Suprapubic skin (tissue), 4 donors: ENCODE measurements around the gene TRNP1.

Source experiments
- EP300 ChIP-seq: sonication (generic); formaldehyde crosslinking; IDR thresholded peaks from one replicate; pipeline ENCODE4 v1.6.1; 2017; ENCODE audit warnings: antibody characterized with exemption
- POLR2A ChIP-seq, 2 donors: fragments of 450-650 bp; IDR thresholded peaks; one replicate each; pipeline ENCODE4 v1.6.1; 2017; ENCODE audit warnings: antibody characterized with exemption in 2 of 2, mild to moderate bottlenecking in 2 of 2, moderate library complexity in 2 of 2
- POLR2AphosphoS5 ChIP-seq, 3 donors: sonication (generic); formaldehyde crosslinking; IDR thresholded peaks; one replicate each; pipeline ENCODE4 v1.6.1; 2017; ENCODE audit warnings: antibody characterized with exemption in 3 of 3
- TF ChIP-seq, protein P1 (sequence below), 2 donors: fragments of 200-600 bp in 1 of 2; fragments of 450-650 bp in 1 of 2; sonication (generic) in 1 of 2; IDR thresholded peaks; one replicate each; pipeline ENCODE4 v1.5.1; 2016 to 2019; ENCODE audit warnings: antibody characterized with exemption in 2 of 2, mild to moderate bottlenecking in 1 of 2, moderate library complexity in 1 of 2

DNA sequence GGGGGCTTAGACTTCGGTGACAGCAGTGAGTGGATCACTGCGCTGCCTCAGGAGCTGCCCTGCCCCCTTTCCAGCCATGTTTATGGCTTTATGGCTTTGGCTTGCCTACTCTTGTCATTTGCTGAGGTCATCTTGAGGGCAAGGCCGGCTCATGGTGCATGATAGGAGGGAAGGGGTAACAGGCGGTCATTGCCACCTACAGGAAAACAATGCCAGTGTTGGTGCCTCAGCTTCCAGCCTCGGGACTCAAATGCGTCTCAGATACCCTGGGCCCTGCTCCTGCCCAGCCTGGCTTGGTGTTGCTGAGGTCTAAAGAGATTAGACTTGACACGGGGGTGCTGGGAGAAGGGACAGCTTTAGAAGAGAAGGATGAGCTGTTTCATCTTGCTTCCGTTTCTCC lies 47.8 kb upstream of the TRNP1 start:
- TF ChIP-seq EP300 = no peak
- TF ChIP-seq POLR2A (IDR thresholded peaks at IDR 0.05) = no peak
- TF ChIP-seq POLR2AphosphoS5 (IDR thresholded peaks at IDR 0.05) = no peak
- TF ChIP-seq, protein P1, sequence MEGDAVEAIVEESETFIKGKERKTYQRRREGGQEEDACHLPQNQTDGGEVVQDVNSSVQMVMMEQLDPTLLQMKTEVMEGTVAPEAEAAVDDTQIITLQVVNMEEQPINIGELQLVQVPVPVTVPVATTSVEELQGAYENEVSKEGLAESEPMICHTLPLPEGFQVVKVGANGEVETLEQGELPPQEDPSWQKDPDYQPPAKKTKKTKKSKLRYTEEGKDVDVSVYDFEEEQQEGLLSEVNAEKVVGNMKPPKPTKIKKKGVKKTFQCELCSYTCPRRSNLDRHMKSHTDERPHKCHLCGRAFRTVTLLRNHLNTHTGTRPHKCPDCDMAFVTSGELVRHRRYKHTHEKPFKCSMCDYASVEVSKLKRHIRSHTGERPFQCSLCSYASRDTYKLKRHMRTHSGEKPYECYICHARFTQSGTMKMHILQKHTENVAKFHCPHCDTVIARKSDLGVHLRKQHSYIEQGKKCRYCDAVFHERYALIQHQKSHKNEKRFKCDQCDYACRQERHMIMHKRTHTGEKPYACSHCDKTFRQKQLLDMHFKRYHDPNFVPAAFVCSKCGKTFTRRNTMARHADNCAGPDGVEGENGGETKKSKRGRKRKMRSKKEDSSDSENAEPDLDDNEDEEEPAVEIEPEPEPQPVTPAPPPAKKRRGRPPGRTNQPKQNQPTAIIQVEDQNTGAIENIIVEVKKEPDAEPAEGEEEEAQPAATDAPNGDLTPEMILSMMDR (IDR thresholded peaks at IDR 0.05) = no peak
